ENCODE measurements around the gene H19. TPM values are rescaled to one million over a fixed set of nuclear protein-coding genes. Genes with fewer than 3 reads are reported as not detected.

The H19 gene
- total RNA-seq, 2 donors from 2014 or later = not detected

DNA sequence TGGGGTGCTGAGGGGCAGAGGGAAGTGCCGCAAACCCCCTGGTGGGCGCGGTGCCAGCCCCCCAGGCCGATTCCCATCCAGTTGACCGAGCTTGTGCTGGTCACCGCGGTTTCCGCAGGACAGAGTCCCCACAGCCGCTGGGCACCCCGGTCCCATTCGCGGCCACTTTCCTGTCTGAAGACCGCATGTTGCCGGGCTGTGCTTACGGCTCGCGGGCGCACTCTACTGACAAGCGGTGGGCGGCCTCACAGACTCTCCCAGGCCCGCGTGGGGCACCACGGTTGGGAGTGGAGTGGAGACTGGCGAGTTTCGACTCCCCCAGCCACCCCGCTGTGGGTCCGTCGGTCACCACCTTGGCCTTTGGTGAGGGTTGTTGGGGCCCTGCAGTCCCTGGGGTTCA is 648 bp upstream of the H19 start:
- Mint-ChIP-seq H3K4me1 (ENCODE audit: low read depth in 2 of 2) (no peaks in the 10 kb centered on the region), H3K36me3 (no peaks in the 10 kb centered on the region), H3K9me3 (no peaks in the 10 kb centered on the region), H3K27ac (no peak overlapping the region), H3K4me3 (no peak overlapping the region), H3K27me3 (no peaks in the 10 kb centered on the region)
- ATAC-seq (peak in 1 of 2 donors; percentile 57), DNase-seq (ENCODE audit: low spot score) (no peak)

DNA sequence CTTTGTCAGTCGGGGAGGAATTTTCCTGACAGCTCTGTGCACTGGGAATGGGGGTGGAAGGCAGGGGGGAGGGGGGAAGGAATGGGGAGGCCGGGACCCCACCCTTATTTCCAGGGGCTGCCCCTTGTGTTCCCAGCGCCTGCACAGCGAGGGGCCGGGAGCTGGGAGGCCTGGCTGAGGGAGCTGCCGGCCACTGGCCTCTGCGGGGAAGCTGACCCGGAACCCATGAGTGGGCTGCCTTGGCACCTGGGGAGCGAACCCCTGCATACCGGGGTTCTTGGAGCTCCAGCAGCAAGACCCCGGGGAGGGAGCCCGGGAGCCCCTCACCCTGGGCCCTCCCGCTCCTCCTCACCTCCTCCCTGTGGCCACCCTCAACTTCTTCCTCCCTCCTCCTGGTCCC is 3.5 kb downstream of the H19 start:
- H3K4me3 Mint-ChIP-seq = no peak overlapping the region
- H3K4me1 Mint-ChIP-seq (ENCODE audit: low read depth in 2 of 2) = no peaks in the 10 kb centered on the region
- no peak for ATAC-seq
- DNase-seq (ENCODE audit: low spot score) = no peak
- no peaks in the 10 kb centered on the region for H3K36me3 Mint-ChIP-seq
- no peaks in the 10 kb centered on the region for H3K27me3 Mint-ChIP-seq
- no peak overlapping the region for H3K27ac Mint-ChIP-seq
- H3K9me3 Mint-ChIP-seq = no peaks in the 10 kb centered on the region

- no peak overlapping the region for H3K4me3 Mint-ChIP-seq
- ATAC-seq = no peak
- no peaks in the 10 kb centered on the region for H3K27me3 Mint-ChIP-seq
- no peak for DNase-seq (ENCODE audit: low spot score)
- no peaks in the 10 kb centered on the region for H3K4me1 Mint-ChIP-seq (ENCODE audit: low read depth in 2 of 2)
- no peak overlapping the region for H3K27ac Mint-ChIP-seq
- H3K9me3 Mint-ChIP-seq = no peaks in the 10 kb centered on the region
- no peaks in the 10 kb centered on the region for H3K36me3 Mint-ChIP-seq
Observed at GRCh38 chr11:1992111-1992510, 5.5 kb downstream of the H19 start.

- Mint-ChIP-seq H3K9me3 (no peaks in the 10 kb centered on the region), H3K27ac (no peak overlapping the region), H3K4me3 (no peak overlapping the region), H3K36me3 (no peaks in the 10 kb centered on the region), H3K4me1 (ENCODE audit: low read depth in 2 of 2) (no peaks in the 10 kb centered on the region), H3K27me3 (no peaks in the 10 kb centered on the region)
- ATAC-seq (no peak), DNase-seq (ENCODE audit: low spot score) (no peak)
Observed at GRCh38 chr11:1990872-1991578, 6.6 kb downstream of the H19 start.

DNA sequence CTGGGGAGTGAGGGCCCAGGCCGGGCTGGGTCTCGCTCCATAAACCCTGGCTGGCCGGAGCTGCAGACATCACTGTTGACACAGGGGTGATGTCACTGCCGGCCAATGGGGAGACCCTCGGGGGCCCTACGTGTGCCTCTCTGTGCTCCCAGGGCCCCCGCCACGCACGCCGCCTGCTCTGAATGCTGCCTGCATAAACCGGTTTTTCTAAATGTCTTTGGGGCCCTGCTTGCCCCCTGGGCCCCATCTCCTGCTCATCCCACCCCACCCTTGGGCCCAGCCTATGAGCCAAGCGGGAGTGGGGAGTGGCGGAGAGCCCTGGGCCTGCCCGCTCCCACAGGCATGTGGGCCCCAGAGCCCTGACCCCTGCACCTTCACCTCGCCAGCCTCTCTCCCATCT is 7.7 kb downstream of the H19 start:
- Mint-ChIP-seq H3K27ac (no peak overlapping the region), H3K27me3 (no peaks in the 10 kb centered on the region), H3K4me3 (no peak overlapping the region), H3K4me1 (ENCODE audit: low read depth in 2 of 2) (no peaks in the 10 kb centered on the region), H3K9me3 (no peaks in the 10 kb centered on the region), H3K36me3 (no peaks in the 10 kb centered on the region)
- DNase-seq (ENCODE audit: low spot score) = no peak
- no peak for ATAC-seq

DNA sequence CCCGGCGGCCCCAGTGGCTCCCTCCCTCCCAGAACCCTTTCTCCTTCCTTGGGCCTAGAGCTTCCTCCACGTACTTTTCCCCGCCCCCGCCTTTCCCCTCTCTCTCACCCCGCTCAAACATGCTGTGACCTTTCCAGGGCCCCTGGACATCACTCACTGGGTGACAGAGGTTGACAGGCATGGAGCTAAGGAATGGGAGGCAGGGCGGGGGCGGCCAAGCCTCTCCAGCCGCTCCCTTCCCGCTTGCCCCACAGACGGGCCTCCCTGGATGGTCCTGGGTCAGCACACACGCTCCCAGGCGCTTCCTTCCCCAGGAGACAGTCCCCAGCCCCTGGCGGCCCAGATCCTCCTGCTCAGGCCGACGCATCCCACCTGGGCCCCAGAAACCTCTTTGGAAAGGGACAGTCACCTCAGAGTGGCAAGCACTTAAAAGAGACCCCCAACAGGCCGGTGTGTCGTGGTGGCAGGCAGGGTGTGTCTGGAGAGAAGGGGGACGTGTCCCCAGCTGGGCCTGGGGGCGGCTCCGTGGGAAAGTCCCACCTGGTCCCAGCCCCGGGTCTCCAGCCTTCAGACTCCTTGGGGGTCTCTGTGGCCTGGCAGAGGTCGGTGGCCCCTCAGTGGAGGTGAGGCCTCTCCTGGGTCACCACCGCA is 8.8 kb downstream of the H19 start:
- no peaks in the 10 kb centered on the region for H3K9me3 Mint-ChIP-seq
- H3K27ac Mint-ChIP-seq = no peak overlapping the region
- no peaks in the 10 kb centered on the region for H3K4me1 Mint-ChIP-seq (ENCODE audit: low read depth in 2 of 2)
- H3K27me3 Mint-ChIP-seq = no peaks in the 10 kb centered on the region
- ATAC-seq (no peak), DNase-seq (ENCODE audit: low spot score) (no peak)
- no peaks in the 10 kb centered on the region for H3K36me3 Mint-ChIP-seq
- no peak overlapping the region for H3K4me3 Mint-ChIP-seq

- no peaks in the 10 kb centered on the region for H3K9me3 Mint-ChIP-seq
- no peaks in the 10 kb centered on the region for H3K4me1 Mint-ChIP-seq (ENCODE audit: low read depth in 2 of 2)
- H3K4me3 Mint-ChIP-seq = no peak overlapping the region
- DNase-seq (ENCODE audit: low spot score) = no peak
- H3K27ac Mint-ChIP-seq = no peak overlapping the region
- no peaks in the 10 kb centered on the region for H3K36me3 Mint-ChIP-seq
- H3K27me3 Mint-ChIP-seq = no peaks in the 10 kb centered on the region
- no peak for ATAC-seq
Observed at GRCh38 chr11:1988174-1988573, 9.5 kb downstream of the H19 start.

DNA sequence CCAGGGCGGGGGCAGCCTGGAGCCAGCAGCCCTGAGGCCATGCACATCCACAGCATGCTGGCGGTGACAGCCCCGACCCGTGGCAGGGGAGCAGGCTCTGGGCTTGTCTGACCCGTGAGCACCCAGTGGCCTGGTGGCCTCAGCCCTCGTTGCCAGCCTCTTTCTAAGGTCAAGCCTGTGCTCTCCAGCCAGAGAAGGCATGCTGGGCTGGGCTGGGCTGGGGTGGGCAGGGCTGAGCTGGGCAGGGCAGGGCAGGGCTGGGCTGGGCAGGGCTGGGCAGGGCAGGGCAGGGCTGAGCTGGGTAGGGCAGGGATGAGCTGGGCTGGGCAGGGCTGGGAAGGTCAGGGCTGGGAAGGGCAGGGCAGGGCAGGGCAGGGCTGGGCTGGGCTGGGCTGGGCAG is 10.6 kb downstream of the H19 start:
- ATAC-seq = no peak
- no peak overlapping the region for H3K4me3 Mint-ChIP-seq

DNA sequence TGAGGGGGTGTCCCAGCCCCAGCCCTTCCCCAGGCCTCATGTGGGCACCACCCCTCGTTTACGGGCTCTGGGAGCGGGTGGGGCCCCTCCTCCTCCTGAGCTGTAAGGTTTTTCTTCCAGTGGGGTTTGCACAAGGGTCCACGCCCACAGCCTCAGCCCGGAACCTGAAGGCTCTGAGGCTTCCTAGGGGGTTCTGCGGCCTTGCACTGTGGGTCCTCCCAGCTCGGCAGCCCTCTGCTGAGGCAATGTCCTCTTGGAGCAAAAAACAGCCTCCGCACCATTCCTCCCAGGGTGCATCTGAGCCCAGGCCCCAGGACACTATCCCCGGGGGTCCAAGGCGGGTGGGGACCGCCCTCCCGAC is 14.1 kb downstream of the H19 start:
- H3K36me3 Mint-ChIP-seq = no peaks in the 10 kb centered on the region

More for the DNA sequence above, 10.6 kb downstream of the H19 start:
- Mint-ChIP-seq H3K36me3 (no peaks in the 10 kb centered on the region), H3K27me3 (no peaks in the 10 kb centered on the region), H3K27ac (no peak overlapping the region), H3K9me3 (no peaks in the 10 kb centered on the region), H3K4me1 (ENCODE audit: low read depth in 2 of 2) (no peaks in the 10 kb centered on the region)
- DNase-seq (ENCODE audit: low spot score) = no peak

GRCh38 chr11:1982873-1983600 is 14.6 kb downstream of the H19 start:
- DNase-seq (ENCODE audit: low spot score) = no peak
- ATAC-seq = no peak
- Mint-ChIP-seq H3K9me3 (no peaks in the 10 kb centered on the region), H3K36me3 (no peaks in the 10 kb centered on the region), H3K4me3 (no peak overlapping the region), H3K27me3 (no peaks in the 10 kb centered on the region), H3K27ac (no peak overlapping the region), H3K4me1 (ENCODE audit: low read depth in 2 of 2) (no peaks in the 10 kb centered on the region)

More for the DNA sequence above, 14.1 kb downstream of the H19 start:
- Mint-ChIP-seq H3K9me3 (no peaks in the 10 kb centered on the region), H3K4me3 (no peak overlapping the region), H3K4me1 (ENCODE audit: low read depth in 2 of 2) (no peaks in the 10 kb centered on the region), H3K27ac (no peak overlapping the region), H3K27me3 (no peaks in the 10 kb centered on the region)
- DNase-seq (ENCODE audit: low spot score) = no peak
- no peak for ATAC-seq

DNA sequence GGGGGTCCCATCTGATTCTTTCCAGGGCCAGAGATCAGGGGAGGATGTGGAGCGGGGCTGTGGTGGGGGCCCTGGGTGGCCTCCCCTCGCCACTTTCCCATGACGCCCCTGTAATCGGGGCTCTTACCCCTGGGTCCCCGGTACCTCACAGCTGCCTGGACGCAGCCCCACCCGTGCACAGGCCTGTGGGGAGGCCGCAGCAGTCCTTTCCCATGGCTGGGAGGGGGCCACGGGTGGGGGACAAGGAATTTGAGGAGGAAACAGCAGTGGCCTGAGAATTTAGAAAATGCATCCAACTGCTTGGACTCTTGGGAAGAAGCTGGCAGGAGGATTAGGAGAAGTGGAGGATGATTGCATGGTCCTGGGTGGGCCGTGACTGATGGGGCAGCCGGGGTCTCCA is 18.0 kb downstream of the H19 start:
- Mint-ChIP-seq H3K36me3 (no peaks in the 10 kb centered on the region), H3K9me3 (no peaks in the 10 kb centered on the region), H3K27ac (no peak overlapping the region), H3K27me3 (no peaks in the 10 kb centered on the region), H3K4me3 (no peak overlapping the region), H3K4me1 (ENCODE audit: low read depth in 2 of 2) (no peaks in the 10 kb centered on the region)
- ATAC-seq = no peak
- no peak for DNase-seq (ENCODE audit: low spot score)

DNA sequence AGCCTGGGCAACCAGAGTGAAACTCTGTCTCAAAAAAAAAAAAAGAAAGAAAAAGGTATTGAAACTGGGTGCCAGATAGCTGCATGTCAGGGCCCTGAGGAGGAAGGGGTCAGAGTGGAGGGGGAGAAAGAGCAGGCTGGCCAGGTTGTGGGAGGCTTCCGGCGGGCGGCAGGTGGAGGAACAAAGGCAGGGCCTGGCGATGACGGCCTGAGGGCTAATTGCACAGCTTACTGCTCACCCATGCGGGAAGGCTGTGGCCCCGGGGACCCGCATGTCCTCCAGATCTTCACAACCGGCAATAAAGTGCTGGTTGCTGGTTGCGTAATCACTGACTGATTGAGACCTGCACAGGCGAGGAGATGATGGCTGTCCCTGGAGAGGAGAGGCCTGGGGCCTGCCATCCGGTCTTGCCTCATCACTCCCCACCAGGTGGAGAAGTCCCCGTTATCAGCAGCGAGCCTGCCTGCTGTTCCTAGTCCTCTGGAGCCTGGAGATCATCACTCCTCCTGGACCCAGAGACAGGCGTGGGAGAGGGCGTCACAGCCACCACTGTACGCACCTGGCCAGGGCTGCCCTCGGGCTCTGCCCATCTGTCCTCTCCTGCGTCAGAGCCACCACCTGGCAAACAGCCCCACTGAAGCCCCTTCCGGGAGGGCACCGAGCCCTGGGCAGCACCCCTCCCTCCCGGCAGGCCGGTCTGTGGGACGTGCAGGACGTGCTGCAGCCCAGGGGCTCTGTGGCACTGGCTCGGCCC is 18.7 kb downstream of the H19 start:
- ATAC-seq (no peak), DNase-seq (ENCODE audit: low spot score) (no peak)
- no peak overlapping the region for H3K27ac Mint-ChIP-seq
- no peak overlapping the region for H3K4me3 Mint-ChIP-seq
- H3K27me3 Mint-ChIP-seq = no peaks in the 10 kb centered on the region
- H3K36me3 Mint-ChIP-seq = no peaks in the 10 kb centered on the region
- no peaks in the 10 kb centered on the region for H3K4me1 Mint-ChIP-seq (ENCODE audit: low read depth in 2 of 2)
- no peaks in the 10 kb centered on the region for H3K9me3 Mint-ChIP-seq

DNA sequence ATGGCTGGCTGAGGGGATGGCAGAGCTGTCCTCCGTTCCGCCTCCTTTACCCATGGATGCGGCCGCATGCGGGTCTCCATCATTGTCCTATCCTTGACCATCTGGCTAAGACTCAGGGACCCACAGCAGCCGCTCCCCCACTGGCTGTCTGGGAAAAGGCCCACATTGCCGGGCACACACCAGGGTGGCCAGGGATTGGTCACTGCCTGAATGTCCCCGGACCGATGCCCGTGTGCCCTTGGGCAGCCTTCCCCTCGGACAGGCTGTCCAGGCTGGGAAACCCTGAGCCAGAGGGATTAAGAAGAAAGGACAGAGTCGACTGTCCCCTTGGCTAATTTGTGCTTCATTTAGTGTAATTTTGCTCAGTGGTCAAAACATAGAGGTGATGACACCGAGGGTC is 22.5 kb downstream of the H19 start:
- H3K27ac Mint-ChIP-seq = no peak overlapping the region
- no peaks in the 10 kb centered on the region for H3K4me1 Mint-ChIP-seq (ENCODE audit: low read depth in 2 of 2)
- no peak for DNase-seq (ENCODE audit: low spot score)
- no peaks in the 10 kb centered on the region for H3K27me3 Mint-ChIP-seq
- ATAC-seq = no peak
- H3K9me3 Mint-ChIP-seq = no peaks in the 10 kb centered on the region
- H3K4me3 Mint-ChIP-seq = no peak overlapping the region
- H3K36me3 Mint-ChIP-seq = no peaks in the 10 kb centered on the region

- no peaks in the 10 kb centered on the region for H3K27me3 Mint-ChIP-seq
- no peaks in the 10 kb centered on the region for H3K4me1 Mint-ChIP-seq (ENCODE audit: low read depth in 2 of 2)
- H3K9me3 Mint-ChIP-seq = no peaks in the 10 kb centered on the region
- no peak overlapping the region for H3K4me3 Mint-ChIP-seq
- no peak overlapping the region for H3K27ac Mint-ChIP-seq
- no peaks in the 10 kb centered on the region for H3K36me3 Mint-ChIP-seq
- peak; percentile 54 for DNase-seq (ENCODE audit: low spot score)
- ATAC-seq = no peak
Observed at GRCh38 chr11:1970956-1971355, 26.7 kb downstream of the H19 start.

Data from natural killer cell treated with Interleukin-12 subunit alpha and Interleukin-12 subunit beta and Interleukin-15 and Interleukin-18, amount 100 ng/mL, for 72 hours (primary cell).